ENCODE results near the gene ADAMTS5.

The ADAMTS5 gene

GRCh38 chr21:26892151-26892550 lies 74.7 kb downstream of the ADAMTS5 start:
- no peak for TF ChIP-seq CTCF (IDR thresholded peaks at IDR 0.05; ENCODE audit: control insufficient read depth, extremely low read depth, insufficient read depth)
- H3K4me3 ChIP-seq (ENCODE audit: low read depth, low read length), result no peak overlapping the region
- no peak for DNase-seq (ENCODE audit: low read depth)

GRCh38 chr21:26888931-26889330 lies 78.0 kb downstream of the ADAMTS5 start:
- H3K4me3 ChIP-seq (ENCODE audit: low read depth, low read length), result no peak overlapping the region
- DNase-seq (ENCODE audit: low read depth), result no peak
- no peak for TF ChIP-seq CTCF (IDR thresholded peaks at IDR 0.05; ENCODE audit: control insufficient read depth, extremely low read depth, insufficient read depth)

- DNase-seq (ENCODE audit: low read depth), result no peak
- no peak for TF ChIP-seq CTCF (IDR thresholded peaks at IDR 0.05; ENCODE audit: control insufficient read depth, extremely low read depth, insufficient read depth)
- H3K4me3 ChIP-seq (ENCODE audit: low read depth, low read length), result no peak overlapping the region
Measured at GRCh38 chr21:26888256-26888655, 78.6 kb downstream of the ADAMTS5 start.

GRCh38 chr21:26887251-26887650 lies 79.6 kb downstream of the ADAMTS5 start:
- DNase-seq (ENCODE audit: low read depth), result peak; percentile 93
- H3K4me3 ChIP-seq (ENCODE audit: low read depth, low read length), result no peak overlapping the region
- TF ChIP-seq CTCF (IDR thresholded peaks at IDR 0.05; ENCODE audit: control insufficient read depth, extremely low read depth, insufficient read depth), result no peak

GRCh38 chr21:26884436-26884835 lies 82.5 kb downstream of the ADAMTS5 start:
- TF ChIP-seq CTCF (IDR thresholded peaks at IDR 0.05; ENCODE audit: control insufficient read depth, extremely low read depth, insufficient read depth), result no peak
- no peak overlapping the region for H3K4me3 ChIP-seq (ENCODE audit: low read depth, low read length)
- no peak for DNase-seq (ENCODE audit: low read depth)

GRCh38 chr21:26883768-26884167 lies 83.1 kb downstream of the ADAMTS5 start:
- TF ChIP-seq CTCF (IDR thresholded peaks at IDR 0.05; ENCODE audit: control insufficient read depth, extremely low read depth, insufficient read depth), result no peak
- no peak for DNase-seq (ENCODE audit: low read depth)
- no peak overlapping the region for H3K4me3 ChIP-seq (ENCODE audit: low read depth, low read length)

GRCh38 chr21:26881504-26882228 lies 85.2 kb downstream of the ADAMTS5 start:
- H3K4me3 ChIP-seq (ENCODE audit: low read depth, low read length), result no peak overlapping the region
- TF ChIP-seq CTCF (IDR thresholded peaks at IDR 0.05; ENCODE audit: control insufficient read depth, extremely low read depth, insufficient read depth), result peak; percentile 41
- no peak for DNase-seq (ENCODE audit: low read depth)

All from LNCaP clone FGC (cell line).